ENCODE results near the gene METRN.
"Not testable (repeated sequence)": the region's sequence is repeated elsewhere in the genome, so short reads cannot be mapped to it uniquely, and the experiment has no call there.

The METRN gene

GRCh38 chr16:707062-707538 lies 7.8 kb upstream of the METRN start:
- DNase-seq, result no peak

GRCh38 chr16:708019-708418 lies 6.9 kb upstream of the METRN start:
- DNase-seq, result no peak

- DNase-seq, result no peak
These were observed 6.0 kb upstream of the METRN start for GRCh38 chr16:708959-709358.

DNA sequence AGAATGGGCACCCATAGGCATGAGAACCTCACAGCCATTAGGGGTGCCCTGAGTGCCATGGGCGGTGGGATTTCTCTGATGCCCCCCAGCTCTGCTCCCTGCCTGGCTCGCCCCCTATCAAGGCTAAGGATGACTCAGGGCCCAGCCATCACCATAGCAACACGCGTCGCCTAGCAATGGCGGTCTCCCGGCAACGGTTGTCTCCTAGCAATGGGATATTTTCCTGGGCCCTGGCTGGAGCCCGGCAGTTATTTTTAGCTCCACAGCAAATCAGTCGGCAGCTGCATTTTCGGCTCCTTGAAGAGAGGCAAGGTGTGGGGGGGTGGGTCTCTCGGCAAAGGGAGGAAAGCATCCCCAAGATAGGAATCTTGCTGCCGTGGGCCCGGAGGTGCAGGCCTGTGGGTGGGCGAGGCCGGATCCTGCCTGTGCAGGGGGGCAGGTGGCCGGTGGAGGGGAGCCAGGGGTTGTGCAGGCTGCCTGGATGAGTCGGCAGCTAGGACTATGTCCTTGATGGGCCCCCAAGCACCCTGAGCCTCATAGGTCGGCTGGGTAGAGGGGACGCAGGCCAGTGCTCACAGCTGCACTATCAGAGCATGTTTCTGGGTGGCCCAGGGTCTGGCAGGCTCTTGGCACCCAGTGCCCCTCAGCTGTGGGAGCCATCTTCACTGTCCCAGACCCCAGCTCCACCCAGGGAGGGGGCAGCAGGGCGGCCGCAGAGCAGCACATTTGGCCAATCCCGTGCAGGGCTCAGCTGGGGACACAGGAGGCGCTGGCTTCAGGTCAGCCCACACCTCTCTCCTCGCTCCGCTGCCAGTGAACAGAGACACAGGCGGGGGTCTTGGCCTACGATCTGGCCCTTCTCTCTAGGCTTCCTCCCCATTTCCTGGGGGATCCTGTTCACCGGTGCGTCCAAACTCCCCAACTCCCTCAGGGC lies 5.1 kb upstream of the METRN start:
- peak in 57 of 58 donors; percentile 28 to 95 (median 83) for DNase-seq

DNA sequence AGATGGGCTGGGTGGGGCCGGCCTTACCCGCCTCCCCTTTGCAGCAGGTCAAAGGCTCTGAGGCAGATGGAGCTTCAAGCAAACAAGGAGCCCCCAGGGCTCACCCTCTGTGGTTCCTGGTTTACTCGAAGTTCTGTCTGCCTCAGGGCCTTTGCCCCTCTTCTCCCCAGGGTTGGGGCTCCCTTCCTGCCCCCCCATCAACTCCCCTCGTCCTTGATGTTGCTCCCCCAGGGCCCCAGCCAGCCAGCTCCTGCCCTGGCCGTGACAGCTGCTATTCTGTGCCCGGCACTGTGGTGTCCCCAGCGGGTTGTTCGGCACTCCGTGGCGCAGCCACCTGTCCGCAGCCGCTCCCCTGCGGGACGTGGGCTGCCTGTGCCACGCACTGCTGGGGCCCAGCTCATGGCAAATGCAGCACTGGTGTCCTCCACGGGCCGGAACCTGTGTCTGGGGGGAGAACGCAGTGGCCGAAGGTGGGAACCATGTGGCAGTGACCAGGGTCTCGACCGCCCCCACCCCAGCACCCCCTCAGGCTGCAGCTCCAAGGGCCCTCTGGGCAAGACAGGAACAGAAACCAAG lies 4.3 kb upstream of the METRN start:
- DNase-seq, result no peak

GRCh38 chr16:711084-711483 lies 3.8 kb upstream of the METRN start:
- no peak for DNase-seq

DNA sequence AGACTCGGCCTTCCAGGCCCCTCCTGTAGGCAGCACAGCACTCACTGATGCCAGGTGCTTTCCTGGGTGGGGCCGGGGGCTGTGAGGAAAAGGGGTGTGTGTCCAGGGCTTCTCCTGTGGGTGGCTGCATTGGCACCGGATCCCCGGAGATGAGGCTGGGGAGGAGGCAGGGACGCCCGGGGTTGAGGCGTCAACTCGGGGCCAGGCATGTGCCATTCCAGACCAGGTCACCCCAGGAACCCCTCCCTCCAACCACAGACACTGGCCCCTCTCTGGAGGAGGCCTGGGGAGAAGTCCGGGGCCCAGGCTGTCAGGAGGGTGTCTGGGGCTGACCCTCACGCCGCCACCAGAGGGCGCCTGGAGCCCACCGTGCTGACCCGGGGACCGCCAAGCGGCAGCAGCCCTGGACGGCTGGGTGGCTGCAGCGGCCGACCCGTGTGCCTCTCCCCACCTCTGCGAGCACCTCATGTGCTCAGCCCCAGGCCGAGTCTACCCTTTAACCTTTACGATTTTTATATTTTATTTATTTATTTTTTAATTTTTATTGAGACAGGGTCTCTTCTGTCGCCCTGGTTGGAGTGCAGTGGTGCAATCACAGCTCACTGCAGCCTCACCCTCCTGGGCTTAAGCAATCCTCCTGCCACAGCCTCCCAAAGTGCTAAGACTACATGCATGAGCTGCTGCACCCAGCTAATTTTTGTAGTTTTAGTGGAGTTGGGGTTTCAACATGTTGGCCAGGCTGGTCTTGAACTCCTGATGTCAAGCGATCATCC lies 3.2 kb upstream of the METRN start:
- DNase-seq, result peak in 51 of 58 donors; percentile 18 to 80 (median 59)

DNA sequence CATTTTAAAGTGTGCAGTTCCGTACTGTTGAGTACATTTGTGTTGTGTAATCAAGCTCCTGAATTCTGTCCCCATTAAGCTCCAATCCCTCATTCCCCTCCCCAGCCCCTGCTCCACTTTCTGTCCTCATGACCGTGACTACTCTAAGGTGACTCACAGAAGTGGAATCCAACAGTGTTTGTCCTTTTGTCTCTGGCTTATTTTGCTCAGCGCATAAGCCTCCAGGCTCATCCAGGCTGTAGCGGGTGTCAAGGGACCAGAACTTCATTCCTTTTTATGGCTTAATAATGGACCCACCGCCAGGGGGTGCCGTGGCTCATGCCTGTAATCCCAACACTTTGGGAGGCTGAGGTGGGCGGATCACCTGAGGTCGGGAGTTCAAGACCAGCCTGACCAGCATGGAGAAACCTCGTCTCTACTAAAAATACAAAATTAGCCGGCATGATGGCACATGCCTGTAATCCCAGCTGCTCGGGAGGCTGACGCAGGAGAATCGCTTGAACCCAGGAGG lies 2.1 kb upstream of the METRN start:
- not testable (repeated sequence) for DNase-seq

GRCh38 chr16:714079-714478 lies 839 bp upstream of the METRN start:
- DNase-seq, result no peak

- DNase-seq, result peak in 5 of 58 donors; percentile 27 to 75 (median 58)
These were observed 720 bp downstream of the METRN start for GRCh38 chr16:715477-716199.

- peak in 57 of 58 donors; percentile 24 to 95 (median 84) for DNase-seq
These were observed 1.3 kb downstream of the METRN start for GRCh38 chr16:716200-716568.

GRCh38 chr16:716768-717325 lies 1.9 kb downstream of the METRN start:
- no peak for DNase-seq

GRCh38 chr16:717450-718245 lies 2.7 kb downstream of the METRN start:
- DNase-seq, result peak in 11 of 58 donors; percentile 19 to 51 (median 38)

DNA sequence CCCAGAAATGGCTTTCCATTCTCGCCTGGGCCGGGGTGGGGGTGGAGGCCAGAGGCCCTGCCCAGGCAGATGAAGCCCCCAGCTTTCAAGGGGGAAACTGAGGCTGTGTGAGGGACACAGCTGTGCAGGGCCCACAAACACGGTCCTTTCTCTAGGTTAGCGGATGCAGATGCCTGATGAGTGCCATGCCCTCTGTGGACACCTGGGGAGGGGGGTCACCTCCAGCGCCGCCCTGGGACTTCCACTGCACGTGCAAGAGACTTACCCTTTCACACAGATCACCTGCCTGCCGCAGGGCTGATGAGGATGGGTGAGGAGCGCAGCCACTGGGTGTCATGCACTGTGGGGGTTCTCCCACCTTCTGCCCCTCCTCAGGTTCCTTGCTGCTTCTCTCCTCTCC lies 3.5 kb downstream of the METRN start:
- no peak for DNase-seq

GRCh38 chr16:718922-719321 lies 4.0 kb downstream of the METRN start:
- no peak for DNase-seq

DNA sequence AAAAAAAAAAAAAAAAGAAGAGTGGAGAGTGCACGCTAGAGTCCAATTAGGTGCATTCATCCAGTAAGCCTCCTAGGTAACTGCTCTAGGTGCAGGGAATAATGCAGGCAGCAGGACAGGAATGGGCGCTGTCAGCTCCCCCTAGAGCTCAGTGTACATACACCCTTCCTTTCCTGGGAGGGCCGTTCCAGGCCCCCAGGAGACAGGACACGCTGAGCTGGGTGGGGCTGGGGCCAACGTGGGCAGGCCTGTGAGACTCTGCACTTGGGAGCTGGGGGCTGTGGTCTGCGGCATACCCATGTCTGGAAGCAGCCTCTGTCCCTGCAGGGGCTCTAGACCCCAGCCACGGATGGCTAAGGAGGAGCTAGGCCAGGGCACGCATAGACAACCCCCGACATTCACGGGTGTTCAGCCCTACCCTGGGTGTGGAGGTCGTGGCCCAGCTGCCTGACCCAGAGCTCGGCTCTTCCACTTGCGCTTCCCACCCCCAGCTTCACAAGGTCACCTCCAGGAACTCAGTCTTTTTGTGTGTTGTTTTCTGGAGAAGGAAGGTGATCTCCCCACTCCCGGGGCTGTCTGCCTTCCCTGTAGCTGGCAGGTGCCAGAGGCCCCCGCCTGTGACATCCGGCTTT lies 5.0 kb downstream of the METRN start:
- DNase-seq, result peak in 16 of 58 donors; percentile 26 to 75 (median 55)

GRCh38 chr16:720447-720989 lies 5.6 kb downstream of the METRN start:
- peak in 57 of 58 donors; percentile 43 to 90 (median 72) for DNase-seq

DNA sequence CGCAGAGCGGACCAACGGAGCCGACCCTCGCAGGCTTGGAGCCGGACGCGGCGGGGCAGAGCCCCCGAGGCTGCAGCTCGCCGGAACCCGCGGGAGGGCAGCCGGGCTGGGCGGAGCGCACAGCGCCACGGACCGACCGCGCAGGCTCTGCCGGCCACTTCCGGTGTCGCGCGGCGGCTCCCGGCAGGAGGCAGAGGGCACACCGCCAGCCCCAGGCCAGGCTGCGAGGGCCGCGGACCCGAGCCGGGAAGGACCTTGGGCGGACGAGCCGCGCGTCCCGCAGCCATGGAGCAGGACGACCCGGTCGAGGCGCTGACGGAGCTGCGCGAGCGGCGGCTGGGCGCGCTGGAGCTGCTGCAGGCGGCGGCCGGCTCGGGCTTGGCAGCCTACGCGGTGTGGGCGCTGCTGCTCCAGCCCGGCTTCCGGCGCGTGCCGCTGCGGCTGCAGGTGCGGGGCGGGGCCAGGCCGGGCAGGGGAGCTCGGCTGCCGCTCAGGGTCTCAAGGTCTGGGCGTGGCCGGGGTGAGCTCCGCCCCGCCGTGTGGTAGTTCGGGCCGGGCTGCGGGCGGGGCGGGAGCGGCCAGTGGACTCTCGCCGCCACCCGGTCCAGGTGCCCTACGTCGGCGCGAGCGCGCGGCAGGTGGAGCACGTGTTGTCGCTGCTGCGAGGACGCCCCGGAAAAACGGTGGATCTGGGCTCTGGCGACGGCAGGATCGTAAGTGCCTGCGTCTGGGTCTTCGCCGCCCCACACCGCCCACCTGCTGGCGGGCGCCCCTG lies 6.3 kb downstream of the METRN start, which contains the start of gene ANTKMT:
ANTKMT (plus strand) TSS at position 157 of the 775 bp plus-strand sequence; CDS start at position 286, 129 bp downstream.
- DNase-seq, result peak in 57 of 58 donors; percentile 38 to 89 (median 77)

Data from anterior cingulate cortex (tissue), 58 donors.